ENCODE results near the gene NFKBIA.
"Not testable (repeated sequence)": the region's sequence is repeated elsewhere in the genome, so short reads cannot be mapped to it uniquely, and the experiment has no call there.

The NFKBIA gene

GRCh38 chr14:35366056-35366451 lies 38.5 kb downstream of the NFKBIA start:
- DNase-seq: no peak

- no peak for DNase-seq
These were observed 39.2 kb downstream of the NFKBIA start for GRCh38 chr14:35365130-35366055.

- no peak for DNase-seq
These were observed 41.6 kb downstream of the NFKBIA start for GRCh38 chr14:35362911-35363374.

GRCh38 chr14:35362450-35362849 lies 42.1 kb downstream of the NFKBIA start:
- no peak for DNase-seq

- no peak for DNase-seq
These were observed 43.4 kb downstream of the NFKBIA start for GRCh38 chr14:35361141-35361480.

GRCh38 chr14:35359655-35360054 lies 44.9 kb downstream of the NFKBIA start:
- DNase-seq: not testable (repeated sequence)

GRCh38 chr14:35355981-35356841 lies 48.3 kb downstream of the NFKBIA start:
- DNase-seq: no peak

- DNase-seq: not testable (repeated sequence)
These were observed 49.3 kb downstream of the NFKBIA start for GRCh38 chr14:35355235-35355634.

GRCh38 chr14:35353409-35354172 lies 51.0 kb downstream of the NFKBIA start:
- no peak for DNase-seq

GRCh38 chr14:35352274-35353233 lies 52.0 kb downstream of the NFKBIA start:
- DNase-seq: no peak

- no peak for DNase-seq
These were observed 52.7 kb downstream of the NFKBIA start for GRCh38 chr14:35351897-35352273.
